Natural killer cell (primary cell): ENCODE results near the gene COL23A1. TPM values are rescaled to one million over a fixed set of nuclear protein-coding genes. Genes with fewer than 3 reads are reported as not detected.
"Not testable (repeated sequence)": the region's sequence is repeated elsewhere in the genome, so short reads cannot be mapped to it uniquely, and the experiment has no call there.

ENCODE experiments used
- ATAC-seq, 3 donors: fragments of 150-1000 bp in 2 of 3; fragments of 200-7000 bp in 1 of 3; cut with Tn5 transposase; 1 replicate in 1 of 3; 2 replicates in 2 of 3; pipeline ENCODE4 v1.10.0; 2021; ENCODE audit warnings: mild to moderate bottlenecking in 2 of 3, moderate library complexity in 2 of 3
- DNase-seq, 2 donors: peaks; one replicate each; pipeline versions ENCODE4 v3.0.0 to v3.0.0-alpha.2; 2013 to 2021; ENCODE audit warnings: mixed read lengths in 1 of 2
- H3K27ac ChIP-seq: one replicate; pipeline ENCODE4 v1.5.1; 2013; ENCODE audit warnings: mild to moderate bottlenecking, low read length
- H3K27me3 ChIP-seq: one replicate; pipeline ENCODE4 v1.6.1; 2013; ENCODE audit warnings: low read length; ENCODE audit not compliant: control insufficient read depth, insufficient read depth
- H3K36me3 ChIP-seq: one replicate; pipeline ENCODE4 v1.6.1; 2013; ENCODE audit warnings: low read length; ENCODE audit not compliant: control insufficient read depth, insufficient read depth
- H3K4me1 ChIP-seq: one replicate; pipeline ENCODE4 v1.6.1; 2013; ENCODE audit warnings: low read length; ENCODE audit not compliant: control insufficient read depth, insufficient read depth
- H3K4me3 ChIP-seq: one replicate; pipeline ENCODE4 v1.5.1; 2013; ENCODE audit warnings: low read length
- H3K9me3 ChIP-seq: one replicate; pipeline ENCODE4 v1.6.1; 2013; ENCODE audit warnings: low read length; ENCODE audit not compliant: control insufficient read depth, insufficient read depth
- H3K27ac Mint-ChIP-seq, 2 donors: one replicate each; pipeline ENCODE4 v1.8.0; 2022; ENCODE audit warnings: mild to moderate bottlenecking in 2 of 2, mixed read lengths in 2 of 2, moderate library complexity in 1 of 2
- H3K27me3 Mint-ChIP-seq, 2 donors: one replicate each; pipeline ENCODE4 v1.8.0; 2022; ENCODE audit warnings: low read depth in 2 of 2, mixed read lengths in 2 of 2
- H3K36me3 Mint-ChIP-seq: one replicate; pipeline ENCODE4 v1.8.0; 2022; ENCODE audit warnings: mixed read lengths
- H3K4me1 Mint-ChIP-seq, 2 donors: one replicate each; pipeline ENCODE4 v1.8.0; 2022; ENCODE audit warnings: mixed read lengths in 2 of 2
- H3K4me3 Mint-ChIP-seq: one replicate; pipeline ENCODE4 v1.8.0; 2022; ENCODE audit warnings: mild to moderate bottlenecking, moderate library complexity, mixed read lengths
- H3K9me3 Mint-ChIP-seq, 2 donors: one replicate each; pipeline ENCODE4 v1.8.0; 2022; ENCODE audit warnings: mixed read lengths in 2 of 2
- WGBS: methylation state at CpG from one replicate; pipeline ENCODE4 v1.1.7; 2013; ENCODE audit warnings: missing lambda C conversion rate; ENCODE audit not compliant: insufficient coverage; 5-methylcytosine and 5-hydroxymethylcytosine counted together
- intact Hi-C: fragments of 100-400 bp; cut with micrococcal nuclease; formaldehyde crosslinking; loops from one replicate; pipeline ENCODE4 v1.14.2; 2022
- total RNA-seq, 4 donors: library from RNA; stranded (reverse); fragments of 120-200 nt in 1 of 4; gene quantifications; one replicate each; pipeline versions ENCODE4 v1.2.3 to v1.2.4, GENCODE V29; 2013 to 2022
- TF ChIP-seq, protein P1 (sequence below): fragments of 200-600 bp; IDR thresholded peaks from one replicate; pipeline ENCODE4 v1.8.0; 2022; ENCODE audit warnings: antibody characterized with exemption

The COL23A1 gene
- total RNA-seq, 3 donors from 2014 or later (not counting 1 experiment from before 2014, with no cell fraction given), result 0.15 TPM; not detected in 2

GRCh38 chr5:178199581-178200434, 390.4 kb downstream of the COL23A1 start:
- ATAC-seq (no peak), DNase-seq (no peak)
- Mint-ChIP-seq H3K9me3 (no peaks in the 10 kb centered on the region), H3K27me3 (no peaks in the 10 kb centered on the region), H3K4me1 (peaks cover 17 to 23% of the 10 kb centered on the region in 2 donors), H3K36me3 (no peaks in the 10 kb centered on the region), H3K27ac (no peak overlapping the region), H3K4me3 (no peak overlapping the region)
- Histone ChIP-seq H3K36me3 (no peaks in the 10 kb centered on the region), H3K9me3 (no peaks in the 10 kb centered on the region), H3K27me3 (no peaks in the 10 kb centered on the region), H3K4me1 (peaks cover 6% of the 10 kb centered on the region), H3K27ac (no peak overlapping the region), H3K4me3 (no peak overlapping the region)
- intact Hi-C loops, result no loop called here
- TF ChIP-seq, protein P1, sequence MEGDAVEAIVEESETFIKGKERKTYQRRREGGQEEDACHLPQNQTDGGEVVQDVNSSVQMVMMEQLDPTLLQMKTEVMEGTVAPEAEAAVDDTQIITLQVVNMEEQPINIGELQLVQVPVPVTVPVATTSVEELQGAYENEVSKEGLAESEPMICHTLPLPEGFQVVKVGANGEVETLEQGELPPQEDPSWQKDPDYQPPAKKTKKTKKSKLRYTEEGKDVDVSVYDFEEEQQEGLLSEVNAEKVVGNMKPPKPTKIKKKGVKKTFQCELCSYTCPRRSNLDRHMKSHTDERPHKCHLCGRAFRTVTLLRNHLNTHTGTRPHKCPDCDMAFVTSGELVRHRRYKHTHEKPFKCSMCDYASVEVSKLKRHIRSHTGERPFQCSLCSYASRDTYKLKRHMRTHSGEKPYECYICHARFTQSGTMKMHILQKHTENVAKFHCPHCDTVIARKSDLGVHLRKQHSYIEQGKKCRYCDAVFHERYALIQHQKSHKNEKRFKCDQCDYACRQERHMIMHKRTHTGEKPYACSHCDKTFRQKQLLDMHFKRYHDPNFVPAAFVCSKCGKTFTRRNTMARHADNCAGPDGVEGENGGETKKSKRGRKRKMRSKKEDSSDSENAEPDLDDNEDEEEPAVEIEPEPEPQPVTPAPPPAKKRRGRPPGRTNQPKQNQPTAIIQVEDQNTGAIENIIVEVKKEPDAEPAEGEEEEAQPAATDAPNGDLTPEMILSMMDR, result no peak
- WGBS, result 82% methylated on average over 12 of the region's 12 CpGs

GRCh38 chr5:178198706-178199105, 391.5 kb downstream of the COL23A1 start:
- no peaks in the 10 kb centered on the region for H3K36me3 Mint-ChIP-seq

DNA sequence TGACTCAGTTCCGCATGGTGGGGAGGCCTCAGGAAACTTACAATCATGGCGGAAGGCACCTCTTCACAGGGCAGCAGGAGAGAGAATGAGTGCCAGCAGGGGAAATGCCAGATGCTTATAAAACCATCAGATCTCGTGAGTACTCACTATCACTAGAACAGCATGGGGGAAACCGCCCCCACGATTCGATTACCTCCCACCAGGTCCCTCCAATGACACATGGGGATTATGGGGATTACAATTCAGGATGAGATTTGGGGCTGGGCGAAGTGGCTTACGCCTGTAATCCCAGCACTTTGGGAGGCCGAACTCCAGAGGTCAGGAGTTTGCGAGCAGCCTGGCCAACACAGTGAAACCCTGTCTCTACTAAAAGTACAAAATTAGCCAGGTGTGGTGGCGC, 392.0 kb downstream of the COL23A1 start:
- H3K9me3 Mint-ChIP-seq, H3K36me3 Mint-ChIP-seq, H3K4me3 Mint-ChIP-seq, H3K27ac Mint-ChIP-seq, H3K36me3 ChIP-seq, DNase-seq, H3K4me3 ChIP-seq, H3K27me3 Mint-ChIP-seq, ATAC-seq, H3K27me3 ChIP-seq, intact Hi-C loops, H3K9me3 ChIP-seq, H3K27ac ChIP-seq: not testable (repeated sequence)
- peaks cover 18% of the 10 kb centered on the region for H3K4me1 ChIP-seq
- H3K4me1 Mint-ChIP-seq, result peaks cover 27 to 35% of the 10 kb centered on the region in 2 donors
- 95% methylated on average over 7 of the region's 11 CpGs for WGBS

More at GRCh38 chr5:178198706-178199105, 391.5 kb downstream of the COL23A1 start:
- Mint-ChIP-seq H3K4me3 (no peak overlapping the region), H3K27me3 (no peaks in the 10 kb centered on the region), H3K27ac (no peak overlapping the region), H3K9me3 (no peaks in the 10 kb centered on the region), H3K4me1 (peaks cover 21 to 29% of the 10 kb centered on the region in 2 donors)
- peaks cover 14% of the 10 kb centered on the region for H3K4me1 ChIP-seq
- no peak overlapping the region for H3K4me3 ChIP-seq
- DNase-seq, result no peak
- ATAC-seq, result no peak
- H3K9me3 ChIP-seq, result no peaks in the 10 kb centered on the region
- TF ChIP-seq, protein P1, result no peak
- no peaks in the 10 kb centered on the region for H3K36me3 ChIP-seq
- H3K27ac ChIP-seq, result no peak overlapping the region
- WGBS, result 79% methylated on average over 10 of the region's 11 CpGs
- intact Hi-C loops, result no loop called here
- H3K27me3 ChIP-seq, result no peaks in the 10 kb centered on the region

GRCh38 chr5:178196986-178197385, 393.2 kb downstream of the COL23A1 start:
- H3K36me3 Mint-ChIP-seq, result no peaks in the 10 kb centered on the region
- no peaks in the 10 kb centered on the region for H3K27me3 Mint-ChIP-seq
- intact Hi-C loops, result no loop called here
- peaks cover 32 to 44% of the 10 kb centered on the region in 2 donors for H3K4me1 Mint-ChIP-seq
- H3K27me3 ChIP-seq, result no peaks in the 10 kb centered on the region
- no peak overlapping the region for H3K4me3 Mint-ChIP-seq
- 89% methylated on average over 8 of the region's 8 CpGs for WGBS
- ATAC-seq, result no peak
- H3K36me3 ChIP-seq, result no peaks in the 10 kb centered on the region
- H3K27ac Mint-ChIP-seq, result no peak overlapping the region
- H3K27ac ChIP-seq, result no peak overlapping the region
- H3K9me3 ChIP-seq, result no peaks in the 10 kb centered on the region
- no peak overlapping the region for H3K4me3 ChIP-seq
- no peak for DNase-seq
- H3K9me3 Mint-ChIP-seq, result no peaks in the 10 kb centered on the region
- H3K4me1 ChIP-seq, result peaks cover 23% of the 10 kb centered on the region
- TF ChIP-seq, protein P1, result no peak
